CD4-positive, CD25-positive, alpha-beta regulatory T cell (primary cell): ENCODE measurements around the gene INTS12. TPM values are rescaled to one million over a fixed set of nuclear protein-coding genes. Genes with fewer than 3 reads are reported as not detected.
"Not testable (repeated sequence)": the region's sequence is repeated elsewhere in the genome, so short reads cannot be mapped to it uniquely, and the experiment has no call there.

Experiments used
- ATAC-seq, 2 donors: fragments of 150-1000 bp; cut with Tn5 transposase; one replicate each; pipeline ENCODE4 v1.10.0; 2021; ENCODE audit warnings: low read depth in 2 of 2, moderate number of reproducible peaks in 2 of 2, moderate library complexity in 1 of 2
- DNase-seq, 3 donors: peaks; one replicate each; pipeline versions ENCODE4 v3.0.0 to v3.0.0-alpha.2; 2012 to 2022; ENCODE audit warnings: mixed read lengths in 1 of 3
- H3K27ac ChIP-seq: one replicate; pipeline ENCODE4 v1.7.0; 2013; ENCODE audit warnings: mild to moderate bottlenecking, low read length; ENCODE audit not compliant: insufficient read depth, poor library complexity, severe bottlenecking
- H3K27me3 ChIP-seq: one replicate; pipeline ENCODE4 v1.7.0; 2013; ENCODE audit warnings: low read length; ENCODE audit not compliant: control insufficient read depth, insufficient read depth
- H3K36me3 ChIP-seq: one replicate; pipeline ENCODE4 v1.7.0; 2013; ENCODE audit warnings: mild to moderate bottlenecking, low read length, moderate library complexity; ENCODE audit not compliant: control insufficient read depth, insufficient read depth
- H3K4me1 ChIP-seq: 2 replicates; pipeline ENCODE4 v1.7.0; 2013; ENCODE audit warnings: mild to moderate bottlenecking, low read length; ENCODE audit not compliant: insufficient read depth, control insufficient read depth, poor library complexity, severe bottlenecking
- H3K4me3 ChIP-seq: one replicate; pipeline ENCODE4 v1.7.0; 2013; ENCODE audit warnings: low read depth, mild to moderate bottlenecking, low read length, moderate library complexity
- H3K9me3 ChIP-seq, 2 experiments: 1 replicate in 1 of 2; 2 replicates in 1 of 2; pipeline ENCODE4 v1.7.0; 2013; ENCODE audit warnings: low read length in 2 of 2, mild to moderate bottlenecking in 1 of 2, moderate library complexity in 1 of 2; ENCODE audit not compliant: control insufficient read depth in 2 of 2
- H3K27ac Mint-ChIP-seq, 3 donors: one replicate each; pipeline ENCODE4 v1.8.0; 2020 to 2022; ENCODE audit warnings: mild to moderate bottlenecking in 3 of 3, mixed read lengths in 3 of 3, moderate library complexity in 2 of 3
- H3K27me3 Mint-ChIP-seq: one replicate; pipeline ENCODE4 v1.8.0; 2022; ENCODE audit warnings: mild to moderate bottlenecking, mixed read lengths
- H3K36me3 Mint-ChIP-seq: one replicate; pipeline ENCODE4 v1.8.0; 2020; ENCODE audit warnings: mixed read lengths
- H3K4me1 Mint-ChIP-seq, 4 donors: one replicate each; pipeline ENCODE4 v1.8.0; 2020 to 2022; ENCODE audit warnings: mixed read lengths in 4 of 4, mild to moderate bottlenecking in 1 of 4
- H3K4me3 Mint-ChIP-seq, 4 donors: one replicate each; pipeline ENCODE4 v1.8.0; 2020 to 2022; ENCODE audit warnings: mild to moderate bottlenecking in 4 of 4, mixed read lengths in 4 of 4, moderate library complexity in 3 of 4
- H3K9me3 Mint-ChIP-seq, 7 donors: one replicate each; pipeline ENCODE4 v1.8.0; 2020 to 2022; ENCODE audit warnings: mixed read lengths in 7 of 7, mild to moderate bottlenecking in 3 of 7, moderate library complexity in 2 of 7
- polyA plus RNA-seq, 4 donors: library from polyadenylated mRNA; unstranded; fragments of 300-500 nt; fragmentation: Illumina TruSeq; gene quantifications; one replicate each; pipeline ENCODE4 v1.2.3, GENCODE V29; 2021
- total RNA-seq: library from RNA; stranded (reverse); gene quantifications from one replicate; pipeline ENCODE4 v1.2.3, GENCODE V29; 2022

Gene INTS12
- total RNA-seq: 25.4 TPM
- polyA plus RNA-seq: 10 to 100 TPM; 36.4 to 42.9 (median 39.7) TPM

DNA sequence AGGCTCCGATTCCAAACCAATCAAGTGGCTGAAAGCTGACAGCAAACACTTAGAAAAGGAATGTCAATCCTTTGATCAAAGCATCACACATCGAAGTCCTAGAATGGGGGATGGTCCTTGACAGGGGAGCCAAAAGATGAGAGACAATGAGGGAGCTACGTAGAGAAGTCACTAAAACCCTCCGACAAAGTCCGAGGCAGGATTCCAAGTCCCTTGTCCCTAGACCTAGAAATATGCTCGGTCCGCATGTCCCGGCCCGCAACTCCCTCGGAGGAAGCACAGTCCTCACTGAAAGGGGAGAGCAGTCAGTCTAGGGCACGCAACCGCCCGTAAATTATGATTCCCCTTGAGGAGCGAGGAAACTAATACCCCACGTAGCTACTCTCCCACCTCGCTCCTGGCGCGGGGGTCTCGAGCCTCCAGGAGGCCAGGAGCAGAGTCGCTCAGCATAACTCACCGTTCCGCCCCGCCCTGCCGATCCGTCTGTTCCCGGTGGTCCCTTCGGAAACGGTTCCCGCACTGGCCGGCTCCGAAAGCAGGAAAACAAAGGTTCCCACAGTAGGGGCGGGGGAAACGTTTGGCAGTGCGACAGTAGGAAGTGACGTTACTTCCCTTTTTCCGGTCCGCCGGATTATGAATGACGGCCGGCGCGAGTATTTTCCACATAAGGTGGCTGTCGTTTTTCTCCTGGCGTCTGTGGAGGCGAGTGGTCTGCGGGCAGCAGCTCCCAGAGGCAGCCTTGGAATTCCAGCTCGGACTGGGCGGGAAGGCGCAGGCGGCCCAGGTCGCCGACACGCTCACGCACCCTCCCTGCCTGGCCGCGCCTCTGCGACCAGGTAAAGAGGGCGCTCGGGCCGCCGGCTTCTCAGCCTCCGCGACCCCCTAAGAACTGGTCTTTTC, at the start of gene INTS12, which contains the start of gene GSTCD:
Gene INTS12 (minus strand): TSS at position 509 of the 900 bp plus-strand sequence. CDS start 8,684 bp downstream, outside the sequence.
Gene GSTCD (plus strand): TSS at position 604 of the 900 bp plus-strand sequence. CDS start 8,830 bp downstream, outside the sequence.
- Mint-ChIP-seq H3K4me3 (peak within 1 kb of the TSS; percentile 98 to 100 (median 99)), H3K27ac (peak within 1 kb of the TSS; percentile 98 to 99 (median 98)), H3K4me1 (peaks cover 27 to 48% (median 33%) of the 10 kb centered on the region in 4 donors), H3K9me3 (no peaks in the 10 kb centered on the region), H3K36me3 (peaks cover 3% of the 10 kb centered on the region), H3K27me3 (no peaks in the 10 kb centered on the region)
- H3K27ac ChIP-seq: peak within 1 kb of the TSS; percentile 73
- H3K4me3 ChIP-seq: peak within 1 kb of the TSS; percentile 93
- H3K27me3 ChIP-seq: no peaks in the 10 kb centered on the region
- H3K4me1 ChIP-seq: peaks cover 21% of the 10 kb centered on the region
- DNase-seq (peak; percentile 80 to 94 (median 86)), ATAC-seq (peak; percentile 92 to 94)
- no peaks in the 10 kb centered on the region for H3K9me3 ChIP-seq
- H3K36me3 ChIP-seq: no peaks in the 10 kb centered on the region

DNA sequence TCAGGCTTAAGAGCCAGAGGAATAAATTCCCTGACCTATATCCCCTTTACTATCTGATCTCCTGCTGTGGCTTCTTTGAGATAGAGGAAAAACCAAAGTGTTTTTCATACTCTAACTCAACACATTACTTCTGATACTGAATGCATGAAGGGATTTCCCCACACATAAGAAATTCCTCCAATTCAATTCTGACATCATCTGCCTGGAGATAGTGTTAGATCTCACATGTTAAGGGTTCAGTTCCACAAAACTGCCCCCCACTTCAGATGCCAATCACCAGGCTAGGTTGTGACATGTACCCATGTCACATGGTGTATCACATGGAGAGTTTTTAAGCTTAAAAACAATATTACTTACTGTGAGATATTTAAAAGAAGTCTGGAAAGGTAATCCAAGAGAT, 46.9 kb upstream of the INTS12 start:
- Mint-ChIP-seq H3K4me3 (no peak overlapping the region), H3K36me3 (peaks cover 6% of the 10 kb centered on the region), H3K27me3 (no peaks in the 10 kb centered on the region), H3K9me3 (no peaks in the 10 kb centered on the region), H3K27ac (no peak overlapping the region), H3K4me1 (peaks cover 0 to 10% (median 0%) of the 10 kb centered on the region in 4 donors)
- H3K27ac ChIP-seq: no peak overlapping the region
- no peaks in the 10 kb centered on the region for H3K27me3 ChIP-seq
- no peak overlapping the region for H3K4me3 ChIP-seq
- no peak for DNase-seq
- no peak for ATAC-seq
- no peaks in the 10 kb centered on the region for H3K9me3 ChIP-seq
- H3K4me1 ChIP-seq: no peaks in the 10 kb centered on the region
- H3K36me3 ChIP-seq: no peaks in the 10 kb centered on the region

DNA sequence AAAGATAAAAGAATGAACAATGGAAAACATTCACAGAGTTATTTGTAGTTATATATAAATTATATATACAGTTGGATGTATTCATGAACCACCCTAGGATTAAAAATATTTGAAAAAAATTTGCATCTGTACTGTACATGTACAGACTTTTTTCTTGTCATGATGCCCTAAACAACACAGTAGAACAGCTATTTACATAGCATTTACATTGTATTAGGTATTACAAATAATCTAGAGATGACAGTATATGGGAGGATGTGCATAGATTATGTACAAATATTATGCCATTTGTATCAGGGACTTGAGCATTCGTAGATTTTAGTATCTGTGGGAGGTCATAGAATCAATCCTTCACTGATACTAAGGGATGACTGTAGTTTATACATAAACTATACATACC, 44.9 kb upstream of the INTS12 start:
- H3K4me1 ChIP-seq: no peaks in the 10 kb centered on the region
- DNase-seq (no peak), ATAC-seq (no peak)
- H3K4me3 ChIP-seq: no peak overlapping the region
- Mint-ChIP-seq H3K27me3 (no peaks in the 10 kb centered on the region), H3K4me3 (no peak overlapping the region), H3K4me1 (peaks cover 0 to 10% (median 0%) of the 10 kb centered on the region in 4 donors), H3K27ac (no peak overlapping the region), H3K36me3 (peaks cover 4% of the 10 kb centered on the region), H3K9me3 (no peaks in the 10 kb centered on the region)
- H3K27ac ChIP-seq: no peak overlapping the region
- H3K27me3 ChIP-seq: no peaks in the 10 kb centered on the region
- H3K36me3 ChIP-seq: no peaks in the 10 kb centered on the region
- H3K9me3 ChIP-seq: no peaks in the 10 kb centered on the region

DNA sequence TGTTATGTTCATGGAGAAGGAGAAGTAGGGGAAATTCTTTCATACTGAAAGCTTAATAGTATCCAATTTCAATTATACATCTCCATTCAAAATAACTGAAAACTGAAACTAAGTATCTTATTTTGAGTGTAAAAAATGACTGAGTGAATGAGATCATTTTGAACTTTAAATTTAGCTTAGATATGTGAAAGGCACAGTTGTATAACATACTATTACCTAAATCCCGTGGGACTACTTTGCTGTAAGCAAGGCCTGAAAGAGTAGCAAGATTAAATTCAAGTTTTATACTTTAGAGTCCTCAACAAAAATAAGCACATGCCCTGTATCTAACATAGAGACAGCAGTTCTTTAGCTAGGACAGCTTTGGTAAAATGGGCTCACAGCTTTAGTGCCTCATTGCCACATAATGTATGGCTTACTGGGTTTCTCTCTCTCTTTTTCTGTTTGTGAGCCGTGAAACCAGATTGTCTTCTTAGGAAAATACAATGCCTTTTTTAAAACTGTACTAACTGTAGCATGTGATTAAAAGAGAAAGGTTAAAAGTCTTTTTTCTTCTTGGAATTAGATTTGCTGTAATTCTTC, 43.3 kb upstream of the INTS12 start:
- Histone ChIP-seq H3K9me3 (no peaks in the 10 kb centered on the region), H3K27me3 (no peaks in the 10 kb centered on the region)

DNA sequence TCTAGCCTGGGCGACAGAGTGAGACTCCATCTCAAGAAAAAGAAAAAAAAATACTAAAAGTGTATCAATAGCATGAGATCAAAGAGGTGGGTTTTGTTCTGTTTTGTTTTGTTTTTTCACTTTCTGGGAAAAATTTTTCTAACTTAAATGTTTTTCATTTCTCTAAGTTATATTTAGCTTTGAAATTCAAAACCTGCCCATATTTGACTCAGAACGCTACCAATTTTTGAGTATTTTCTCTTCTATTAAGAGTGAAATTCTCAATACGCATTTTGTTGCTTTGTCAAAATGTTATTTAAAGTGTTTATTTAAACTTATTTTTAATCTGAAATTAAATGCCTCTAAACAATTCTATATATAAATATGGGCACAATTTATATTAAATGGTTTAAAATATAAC, 39.7 kb upstream of the INTS12 start:
- peaks cover 0 to 5% (median 0%) of the 10 kb centered on the region in 4 donors for H3K4me1 Mint-ChIP-seq
- Histone ChIP-seq H3K9me3 (no peaks in the 10 kb centered on the region), H3K4me1 (no peaks in the 10 kb centered on the region), H3K36me3 (no peaks in the 10 kb centered on the region), H3K4me3 (no peak overlapping the region), H3K27me3 (no peaks in the 10 kb centered on the region), H3K27ac (no peak overlapping the region)
- peaks cover 0 to 1% (median 0%) of the 10 kb centered on the region in 7 donors for H3K9me3 Mint-ChIP-seq
- no peaks in the 10 kb centered on the region for H3K36me3 Mint-ChIP-seq
- ATAC-seq (no peak), DNase-seq (no peak)
- no peak overlapping the region for H3K27ac Mint-ChIP-seq
- no peak overlapping the region for H3K4me3 Mint-ChIP-seq
- no peaks in the 10 kb centered on the region for H3K27me3 Mint-ChIP-seq

More for the DNA sequence above, 43.3 kb upstream of the INTS12 start:
- Mint-ChIP-seq H3K9me3 (no peaks in the 10 kb centered on the region), H3K4me3 (no peak overlapping the region), H3K27me3 (no peaks in the 10 kb centered on the region), H3K27ac (no peak overlapping the region), H3K4me1 (peaks cover 0 to 10% (median 0%) of the 10 kb centered on the region in 4 donors), H3K36me3 (no peaks in the 10 kb centered on the region)
- no peak overlapping the region for H3K4me3 ChIP-seq
- DNase-seq: no peak
- no peak overlapping the region for H3K27ac ChIP-seq
- no peaks in the 10 kb centered on the region for H3K36me3 ChIP-seq
- ATAC-seq: no peak
- no peaks in the 10 kb centered on the region for H3K4me1 ChIP-seq

DNA sequence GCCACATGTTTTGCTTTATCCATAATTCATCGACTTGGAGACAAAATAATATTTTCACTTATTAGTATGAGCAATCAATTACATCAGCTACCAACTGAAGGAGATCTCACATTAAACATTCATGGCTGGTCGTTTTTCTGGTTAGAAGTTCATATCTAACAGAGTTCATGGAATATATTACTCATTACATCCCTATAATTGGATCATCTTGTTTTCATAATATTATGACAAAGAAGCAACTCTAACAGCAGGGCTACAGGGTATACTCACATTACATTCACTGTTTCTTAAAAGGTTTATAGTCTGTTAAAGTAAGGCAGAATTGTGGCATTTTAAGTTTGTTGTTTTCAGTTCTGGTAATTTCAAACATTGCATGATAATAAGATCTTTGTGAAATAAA, 33.1 kb upstream of the INTS12 start:
- Mint-ChIP-seq H3K27me3 (no peaks in the 10 kb centered on the region), H3K27ac (no peak overlapping the region), H3K4me3 (no peak overlapping the region), H3K4me1 (no peaks in the 10 kb centered on the region), H3K9me3 (peaks cover 0 to 26% (median 12%) of the 10 kb centered on the region in 7 donors), H3K36me3 (peaks cover 33% of the 10 kb centered on the region)
- DNase-seq (no peak), ATAC-seq (no peak)
- Histone ChIP-seq H3K27ac (no peak overlapping the region), H3K9me3 (peaks cover 9 to 13% of the 10 kb centered on the region in 2 experiments), H3K36me3 (peaks cover 4% of the 10 kb centered on the region), H3K4me3 (no peak overlapping the region), H3K4me1 (no peaks in the 10 kb centered on the region), H3K27me3 (no peaks in the 10 kb centered on the region)

- H3K27ac ChIP-seq, DNase-seq, ATAC-seq, H3K36me3 ChIP-seq, H3K4me3 ChIP-seq, H3K27me3 Mint-ChIP-seq, H3K4me1 Mint-ChIP-seq, H3K27me3 ChIP-seq, H3K27ac Mint-ChIP-seq, H3K4me3 Mint-ChIP-seq, H3K4me1 ChIP-seq: not testable (repeated sequence)
- Mint-ChIP-seq H3K36me3 (peaks cover 68% of the 10 kb centered on the region), H3K9me3 (peaks cover 7 to 46% (median 20%) of the 10 kb centered on the region in 7 donors)
- peaks cover 13 to 16% of the 10 kb centered on the region in 2 experiments for H3K9me3 ChIP-seq
These were observed 26.7 kb upstream of the INTS12 start for GRCh38 chr4:105735217-105735616.
